Neutrophil (primary cell): ENCODE measurements around the gene NTN1.

Experiments
- H3K27ac ChIP-seq: fragments of 200-600 bp; sonication (generic); 2 replicates; pipeline ENCODE4 v1.5.1; 2016; ENCODE audit warnings: mild to moderate bottlenecking, moderate library complexity
- H3K27me3 ChIP-seq: fragments of 200-600 bp; sonication (generic); 2 replicates; pipeline ENCODE4 v1.6.0; 2016; ENCODE audit warnings: mild to moderate bottlenecking
- H3K36me3 ChIP-seq: fragments of 200-600 bp; sonication (generic); 2 replicates; pipeline ENCODE4 v1.5.1; 2017
- H3K4me1 ChIP-seq, 2 experiments: fragments of 200-600 bp in 1 of 2; sonication (generic) in 1 of 2; 1 replicate in 1 of 2; 2 replicates in 1 of 2; pipeline versions ENCODE4 v1.5.1 to v1.6.1; 2013 to 2016; ENCODE audit warnings: low read depth in 1 of 2, low read length in 1 of 2, mild to moderate bottlenecking in 1 of 2, moderate library complexity in 1 of 2; ENCODE audit not compliant: control insufficient read depth in 1 of 2, insufficient read depth in 1 of 2
- H3K4me3 ChIP-seq, 2 experiments: fragments of 200-600 bp in 1 of 2; sonication (generic) in 1 of 2; 1 replicate in 1 of 2; 2 replicates in 1 of 2; pipeline ENCODE4 v1.5.1; 2013 to 2016; ENCODE audit warnings: low read depth in 1 of 2, low read length in 1 of 2, mild to moderate bottlenecking in 1 of 2, moderate library complexity in 1 of 2
- H3K9me3 ChIP-seq: fragments of 200-600 bp; sonication (generic); 2 replicates; pipeline ENCODE4 v1.5.1; 2016
- TF ChIP-seq, protein P1 (sequence below): fragments of 200-600 bp; sonication (generic); IDR thresholded peaks from 2 replicates; pipeline ENCODE4 v1.5.1; 2016; ENCODE audit warnings: antibody characterized with exemption

Gene NTN1

DNA sequence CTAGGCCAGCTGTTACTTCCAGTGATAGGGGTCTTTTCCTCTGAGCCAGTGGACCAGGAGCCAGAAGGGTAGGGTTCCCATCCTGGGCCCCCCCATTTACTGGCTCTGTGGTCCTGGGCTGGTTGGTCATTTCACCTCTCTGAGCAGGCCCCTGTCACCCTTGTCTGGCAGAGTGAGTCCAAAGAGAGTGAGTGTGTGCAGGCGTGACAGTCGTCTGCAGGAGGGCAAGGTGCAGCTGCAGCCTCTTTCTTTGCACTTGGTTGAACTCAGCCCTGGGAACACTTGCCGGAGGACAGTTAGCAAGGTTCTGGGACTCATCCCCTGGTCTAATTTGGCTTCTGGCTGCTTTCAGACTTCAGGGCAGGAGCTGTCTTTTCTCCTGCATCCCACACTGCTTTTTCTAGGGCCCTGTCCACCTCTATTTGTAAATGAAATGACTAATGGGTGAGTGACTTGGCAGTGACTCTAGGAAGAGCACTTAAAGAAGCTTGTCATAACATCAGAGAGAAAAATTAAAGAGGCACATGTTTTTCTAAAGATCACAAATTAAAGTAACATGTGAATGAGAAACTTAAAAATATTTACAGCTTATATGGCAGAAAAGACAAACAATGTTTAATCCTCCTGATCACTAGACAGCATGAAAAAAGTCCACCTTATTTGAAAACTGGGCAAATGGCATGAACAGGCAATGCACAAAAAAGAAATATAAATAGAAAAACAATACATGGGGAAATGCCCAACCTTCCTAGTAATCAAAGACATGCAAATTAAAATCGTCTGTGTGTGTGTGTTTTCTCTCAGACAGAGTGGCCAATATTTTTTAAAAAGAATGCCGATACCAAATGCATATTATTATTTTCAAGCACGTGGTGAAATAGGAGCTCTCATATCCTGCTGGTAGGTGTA, 137.5 kb downstream of the NTN1 start:
- H3K4me1 ChIP-seq = no peaks in the 10 kb centered on the region
- H3K4me3 ChIP-seq = no peak overlapping the region
- no peaks in the 10 kb centered on the region for H3K9me3 ChIP-seq
- no peaks in the 10 kb centered on the region for H3K36me3 ChIP-seq
- H3K27ac ChIP-seq = no peak overlapping the region
- no peaks in the 10 kb centered on the region for H3K27me3 ChIP-seq
- TF ChIP-seq, protein P1, sequence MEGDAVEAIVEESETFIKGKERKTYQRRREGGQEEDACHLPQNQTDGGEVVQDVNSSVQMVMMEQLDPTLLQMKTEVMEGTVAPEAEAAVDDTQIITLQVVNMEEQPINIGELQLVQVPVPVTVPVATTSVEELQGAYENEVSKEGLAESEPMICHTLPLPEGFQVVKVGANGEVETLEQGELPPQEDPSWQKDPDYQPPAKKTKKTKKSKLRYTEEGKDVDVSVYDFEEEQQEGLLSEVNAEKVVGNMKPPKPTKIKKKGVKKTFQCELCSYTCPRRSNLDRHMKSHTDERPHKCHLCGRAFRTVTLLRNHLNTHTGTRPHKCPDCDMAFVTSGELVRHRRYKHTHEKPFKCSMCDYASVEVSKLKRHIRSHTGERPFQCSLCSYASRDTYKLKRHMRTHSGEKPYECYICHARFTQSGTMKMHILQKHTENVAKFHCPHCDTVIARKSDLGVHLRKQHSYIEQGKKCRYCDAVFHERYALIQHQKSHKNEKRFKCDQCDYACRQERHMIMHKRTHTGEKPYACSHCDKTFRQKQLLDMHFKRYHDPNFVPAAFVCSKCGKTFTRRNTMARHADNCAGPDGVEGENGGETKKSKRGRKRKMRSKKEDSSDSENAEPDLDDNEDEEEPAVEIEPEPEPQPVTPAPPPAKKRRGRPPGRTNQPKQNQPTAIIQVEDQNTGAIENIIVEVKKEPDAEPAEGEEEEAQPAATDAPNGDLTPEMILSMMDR = no peak

GRCh38 chr17:9162275-9162985, 141.1 kb downstream of the NTN1 start:
- H3K36me3 ChIP-seq = no peaks in the 10 kb centered on the region
- H3K27ac ChIP-seq = no peak overlapping the region
- TF ChIP-seq, protein P1 = no peak
- no peaks in the 10 kb centered on the region for H3K27me3 ChIP-seq
- H3K4me1 ChIP-seq = no peaks in the 10 kb centered on the region
- no peak overlapping the region for H3K4me3 ChIP-seq
- no peaks in the 10 kb centered on the region for H3K9me3 ChIP-seq

- Histone ChIP-seq H3K9me3 (no peaks in the 10 kb centered on the region), H3K36me3 (no peaks in the 10 kb centered on the region), H3K27ac (no peak overlapping the region), H3K4me1 (no peaks in the 10 kb centered on the region), H3K27me3 (no peaks in the 10 kb centered on the region), H3K4me3 (no peak overlapping the region)
- TF ChIP-seq, protein P1 = no peak
These were observed 145.5 kb downstream of the NTN1 start for GRCh38 chr17:9166788-9167187.

GRCh38 chr17:9167379-9167778, 146.1 kb downstream of the NTN1 start:
- H3K4me3 ChIP-seq = no peak overlapping the region
- no peaks in the 10 kb centered on the region for H3K27me3 ChIP-seq
- no peaks in the 10 kb centered on the region for H3K36me3 ChIP-seq
- no peaks in the 10 kb centered on the region for H3K9me3 ChIP-seq
- TF ChIP-seq, protein P1 = no peak
- H3K27ac ChIP-seq = no peak overlapping the region
- H3K4me1 ChIP-seq = no peaks in the 10 kb centered on the region

DNA sequence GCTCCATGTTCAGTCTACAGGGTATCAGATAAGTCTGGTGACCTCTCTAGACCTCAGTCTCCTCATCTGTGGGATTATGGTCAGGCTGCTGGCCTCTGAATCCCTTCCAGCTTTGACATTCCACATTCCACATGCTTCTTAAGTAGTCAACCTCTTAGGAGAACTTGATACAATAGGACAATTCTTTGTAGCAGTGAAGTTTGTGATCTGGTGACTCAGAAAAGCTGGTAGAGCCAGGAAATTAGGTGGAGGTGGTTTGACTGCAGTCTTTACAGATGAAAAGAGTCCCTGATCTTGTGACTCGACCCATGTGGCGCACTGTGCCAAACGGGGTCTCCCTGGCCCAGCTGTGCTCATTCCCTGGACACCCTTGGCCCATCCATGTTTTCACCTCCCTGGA, 147.8 kb downstream of the NTN1 start:
- H3K27ac ChIP-seq = no peak overlapping the region
- no peaks in the 10 kb centered on the region for H3K27me3 ChIP-seq
- H3K9me3 ChIP-seq = no peaks in the 10 kb centered on the region
- no peak overlapping the region for H3K4me3 ChIP-seq
- no peaks in the 10 kb centered on the region for H3K4me1 ChIP-seq
- TF ChIP-seq, protein P1 = no peak
- no peaks in the 10 kb centered on the region for H3K36me3 ChIP-seq
